ENCODE measurements around the gene GALM. TPM values are rescaled to one million over a fixed set of nuclear protein-coding genes. Genes with fewer than 3 reads are reported as not detected.
A peak's percentile ranks its signal among the peaks of the same experiment; 100 is the strongest.
"Not testable (repeated sequence)": the region's sequence is repeated elsewhere in the genome, so short reads cannot be mapped to it uniquely, and the experiment has no call there.

GALM gene
- total RNA-seq, 2 experiments from 2014 or later, result 42.0 to 42.2 TPM

- Mint-ChIP-seq H3K27ac (peak overlapping the region; percentile 90), H3K36me3 (peaks cover 36% of the 10 kb centered on the region), H3K4me3 (peak overlapping the region; percentile 64), H3K4me1 (peaks cover 40% of the 10 kb centered on the region)
- H3K27me3 Mint-ChIP-seq, H3K9me3 Mint-ChIP-seq, DNase-seq: not testable (repeated sequence)
Observed at GRCh38 chr2:38708491-38708890, 42.6 kb downstream of the GALM start.

- Mint-ChIP-seq H3K27me3 (no peaks in the 10 kb centered on the region), H3K4me3 (peak overlapping the region; percentile 64), H3K27ac (peak overlapping the region; percentile 90), H3K9me3 (peaks cover 2% of the 10 kb centered on the region), H3K36me3 (peaks cover 40% of the 10 kb centered on the region), H3K4me1 (peaks cover 42% of the 10 kb centered on the region)
- DNase-seq, result no peak
Observed at GRCh38 chr2:38708900-38709566, 43.1 kb downstream of the GALM start.

- peaks cover 49% of the 10 kb centered on the region for H3K4me1 Mint-ChIP-seq
- DNase-seq, result peak; percentile 50
- peaks cover 45% of the 10 kb centered on the region for H3K36me3 Mint-ChIP-seq
- H3K9me3 Mint-ChIP-seq, result peaks cover 2% of the 10 kb centered on the region
- H3K4me3 Mint-ChIP-seq, result peak overlapping the region; percentile 64
- H3K27me3 Mint-ChIP-seq, result no peaks in the 10 kb centered on the region
- peak overlapping the region; percentile 90 for H3K27ac Mint-ChIP-seq
Observed at GRCh38 chr2:38709567-38710194, 43.8 kb downstream of the GALM start.

- Mint-ChIP-seq H3K4me1 (peaks cover 61% of the 10 kb centered on the region), H3K27me3 (no peaks in the 10 kb centered on the region), H3K27ac (no peak overlapping the region), H3K4me3 (no peak overlapping the region), H3K36me3 (peaks cover 55% of the 10 kb centered on the region), H3K9me3 (peaks cover 2% of the 10 kb centered on the region)
- no peak for DNase-seq
Observed at GRCh38 chr2:38711558-38711957, 45.6 kb downstream of the GALM start.

GRCh38 chr2:38712413-38712812 is 46.5 kb downstream of the GALM start:
- no peak for DNase-seq
- H3K27me3 Mint-ChIP-seq, result no peaks in the 10 kb centered on the region
- H3K9me3 Mint-ChIP-seq, result peaks cover 2% of the 10 kb centered on the region
- no peak overlapping the region for H3K4me3 Mint-ChIP-seq
- H3K27ac Mint-ChIP-seq, result no peak overlapping the region
- peaks cover 53% of the 10 kb centered on the region for H3K36me3 Mint-ChIP-seq
- peaks cover 54% of the 10 kb centered on the region for H3K4me1 Mint-ChIP-seq

GRCh38 chr2:38712871-38713270 is 47.0 kb downstream of the GALM start:
- no peaks in the 10 kb centered on the region for H3K27me3 Mint-ChIP-seq
- H3K9me3 Mint-ChIP-seq, result peaks cover 2% of the 10 kb centered on the region
- peaks cover 57% of the 10 kb centered on the region for H3K36me3 Mint-ChIP-seq
- H3K27ac Mint-ChIP-seq, result no peak overlapping the region
- H3K4me1 Mint-ChIP-seq, result peaks cover 52% of the 10 kb centered on the region
- no peak for DNase-seq
- H3K4me3 Mint-ChIP-seq, result no peak overlapping the region

GRCh38 chr2:38713338-38713737 is 47.4 kb downstream of the GALM start:
- Mint-ChIP-seq H3K4me1 (peaks cover 51% of the 10 kb centered on the region), H3K4me3 (no peak overlapping the region), H3K9me3 (peaks cover 2% of the 10 kb centered on the region), H3K36me3 (peaks cover 58% of the 10 kb centered on the region), H3K27me3 (no peaks in the 10 kb centered on the region), H3K27ac (no peak overlapping the region)
- DNase-seq, result no peak

- Mint-ChIP-seq H3K27ac (peak overlapping the region; percentile 58), H3K4me1 (peaks cover 37% of the 10 kb centered on the region), H3K36me3 (peaks cover 68% of the 10 kb centered on the region)
- H3K27me3 Mint-ChIP-seq, H3K9me3 Mint-ChIP-seq, DNase-seq, H3K4me3 Mint-ChIP-seq: not testable (repeated sequence)
Observed at GRCh38 chr2:38714941-38715340, 49.0 kb downstream of the GALM start.

GRCh38 chr2:38716185-38716584 is 50.3 kb downstream of the GALM start:
- DNase-seq, result no peak
- H3K36me3 Mint-ChIP-seq, result peaks cover 75% of the 10 kb centered on the region
- peaks cover 41% of the 10 kb centered on the region for H3K4me1 Mint-ChIP-seq
- H3K27me3 Mint-ChIP-seq, result no peaks in the 10 kb centered on the region
- H3K4me3 Mint-ChIP-seq, result no peak overlapping the region
- peak overlapping the region; percentile 23 for H3K27ac Mint-ChIP-seq
- H3K9me3 Mint-ChIP-seq, result peaks cover 9% of the 10 kb centered on the region

- Mint-ChIP-seq H3K9me3 (peaks cover 8% of the 10 kb centered on the region), H3K36me3 (peaks cover 64% of the 10 kb centered on the region), H3K27me3 (no peaks in the 10 kb centered on the region), H3K27ac (no peak overlapping the region), H3K4me3 (no peak overlapping the region), H3K4me1 (peaks cover 58% of the 10 kb centered on the region)
- DNase-seq, result no peak
Observed at GRCh38 chr2:38718601-38719000, 52.7 kb downstream of the GALM start.

GRCh38 chr2:38719706-38720105 is 53.8 kb downstream of the GALM start:
- DNase-seq, result no peak
- Mint-ChIP-seq H3K4me3 (no peak overlapping the region), H3K36me3 (peaks cover 56% of the 10 kb centered on the region), H3K9me3 (peaks cover 8% of the 10 kb centered on the region), H3K27me3 (no peaks in the 10 kb centered on the region), H3K4me1 (peaks cover 60% of the 10 kb centered on the region), H3K27ac (no peak overlapping the region)

GRCh38 chr2:38720613-38721241 is 54.8 kb downstream of the GALM start:
- peaks cover 46% of the 10 kb centered on the region for H3K36me3 Mint-ChIP-seq
- H3K27ac Mint-ChIP-seq, result peak overlapping the region; percentile 97
- peak overlapping the region; percentile 40 for H3K4me3 Mint-ChIP-seq
- H3K27me3 Mint-ChIP-seq, result no peaks in the 10 kb centered on the region
- peaks cover 8% of the 10 kb centered on the region for H3K9me3 Mint-ChIP-seq
- H3K4me1 Mint-ChIP-seq, result peaks cover 53% of the 10 kb centered on the region
- DNase-seq, result no peak

GRCh38 chr2:38722271-38723061 is 56.6 kb downstream of the GALM start:
- peaks cover 34% of the 10 kb centered on the region for H3K36me3 Mint-ChIP-seq
- peak; percentile 76 for DNase-seq
- no peaks in the 10 kb centered on the region for H3K27me3 Mint-ChIP-seq
- H3K4me1 Mint-ChIP-seq, result peaks cover 49% of the 10 kb centered on the region
- peaks cover 8% of the 10 kb centered on the region for H3K9me3 Mint-ChIP-seq
- peak overlapping the region; percentile 97 for H3K27ac Mint-ChIP-seq
- H3K4me3 Mint-ChIP-seq, result peak overlapping the region; percentile 65

- peak overlapping the region; percentile 97 for H3K27ac Mint-ChIP-seq
- DNase-seq, result no peak
- H3K27me3 Mint-ChIP-seq, result no peaks in the 10 kb centered on the region
- H3K36me3 Mint-ChIP-seq, result peaks cover 30% of the 10 kb centered on the region
- peaks cover 8% of the 10 kb centered on the region for H3K9me3 Mint-ChIP-seq
- peaks cover 49% of the 10 kb centered on the region for H3K4me1 Mint-ChIP-seq
- H3K4me3 Mint-ChIP-seq, result peak overlapping the region; percentile 65
Observed at GRCh38 chr2:38723173-38723572, 57.3 kb downstream of the GALM start.

GRCh38 chr2:38727661-38728060 is 61.7 kb downstream of the GALM start:
- H3K27me3 Mint-ChIP-seq, result no peaks in the 10 kb centered on the region
- H3K27ac Mint-ChIP-seq, result no peak overlapping the region
- H3K9me3 Mint-ChIP-seq, result no peaks in the 10 kb centered on the region
- H3K4me1 Mint-ChIP-seq, result peaks cover 27% of the 10 kb centered on the region
- H3K36me3 Mint-ChIP-seq, result peaks cover 8% of the 10 kb centered on the region
- no peak overlapping the region for H3K4me3 Mint-ChIP-seq
- no peak for DNase-seq
